T-helper 2 cell treated with Interferon-gamma antibody and Interleukin-4, amounts not matched to agents 5 μg/mL and 100 μg/mL, for 36 hours (primary cell): ENCODE measurements around the gene PSMD2.

ENCODE experiments used
- DNase-seq: peaks from one replicate; pipeline ENCODE4 v3.0.0; 2021; ENCODE audit warnings: low spot score
- H3K27ac Mint-ChIP-seq: one replicate; pipeline ENCODE4 v1.8.0; 2021; ENCODE audit warnings: mild to moderate bottlenecking, mixed read lengths
- H3K27me3 Mint-ChIP-seq: one replicate; pipeline ENCODE4 v1.8.0; 2021; ENCODE audit warnings: low read depth, mixed read lengths
- H3K36me3 Mint-ChIP-seq: one replicate; pipeline ENCODE4 v1.8.0; 2021; ENCODE audit warnings: low read depth, mixed read lengths
- H3K4me1 Mint-ChIP-seq: one replicate; pipeline ENCODE4 v1.8.0; 2021; ENCODE audit warnings: low read depth, mixed read lengths
- H3K4me3 Mint-ChIP-seq: one replicate; pipeline ENCODE4 v1.8.0; 2022; ENCODE audit warnings: mild to moderate bottlenecking, moderate library complexity, mixed read lengths
- H3K9me3 Mint-ChIP-seq: one replicate; pipeline ENCODE4 v1.8.0; 2021; ENCODE audit warnings: mixed read lengths

PSMD2 gene

GRCh38 chr3:184354754-184355153 lies 55.7 kb downstream of the PSMD2 start:
- H3K9me3 Mint-ChIP-seq, result no peaks in the 10 kb centered on the region
- peaks cover 1% of the 10 kb centered on the region for H3K4me1 Mint-ChIP-seq
- no peak overlapping the region for H3K27ac Mint-ChIP-seq
- H3K4me3 Mint-ChIP-seq, result no peak overlapping the region
- DNase-seq, result no peak
- H3K27me3 Mint-ChIP-seq, result no peaks in the 10 kb centered on the region
- H3K36me3 Mint-ChIP-seq, result no peaks in the 10 kb centered on the region

DNA sequence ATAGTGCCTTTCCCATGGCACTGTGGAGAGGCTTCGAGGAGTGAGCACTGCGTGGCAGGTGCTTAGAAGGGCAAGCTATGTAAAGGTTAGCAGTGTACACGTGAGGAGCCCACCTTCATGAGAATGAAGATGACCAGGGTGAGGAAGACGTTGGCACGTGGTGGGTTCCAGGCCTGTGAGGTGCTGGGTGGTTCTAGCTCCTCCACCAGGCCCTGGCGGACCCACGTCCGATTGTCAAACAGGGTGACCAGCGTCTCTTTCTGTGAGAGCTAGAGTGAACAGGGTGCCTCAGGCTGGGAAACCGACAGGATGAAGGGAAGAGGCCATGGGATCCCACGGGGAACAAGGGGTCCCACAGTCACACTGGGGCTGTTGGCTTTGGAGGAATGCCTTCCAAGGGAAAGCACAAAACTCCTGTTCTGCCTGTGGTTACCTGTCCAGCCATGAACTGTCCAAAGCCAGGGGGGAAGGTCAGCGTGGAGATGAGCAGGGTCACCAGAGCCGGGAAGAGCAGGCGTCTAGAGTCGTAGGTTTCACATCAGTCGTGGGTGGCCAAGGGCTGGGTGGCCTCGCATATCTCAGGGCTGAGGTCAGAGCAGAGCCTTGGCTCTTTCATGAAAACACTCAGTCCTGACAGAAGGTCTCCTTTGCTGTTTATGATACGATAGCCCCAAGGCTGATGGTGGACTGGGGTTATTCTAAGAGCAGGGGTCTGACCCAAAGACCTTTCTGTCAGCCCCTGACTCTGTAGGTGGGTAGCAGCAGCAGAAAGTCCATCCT lies 56.4 kb downstream of the PSMD2 start:
- Mint-ChIP-seq H3K36me3 (no peaks in the 10 kb centered on the region), H3K4me3 (no peak overlapping the region), H3K27me3 (peaks cover 3% of the 10 kb centered on the region), H3K9me3 (no peaks in the 10 kb centered on the region), H3K27ac (peak overlapping the region; percentile 55), H3K4me1 (peaks cover 4% of the 10 kb centered on the region)
- no peak for DNase-seq

GRCh38 chr3:184357248-184358123 lies 58.4 kb downstream of the PSMD2 start:
- Mint-ChIP-seq H3K27ac (no peak overlapping the region), H3K9me3 (no peaks in the 10 kb centered on the region), H3K4me3 (no peak overlapping the region), H3K4me1 (peaks cover 7% of the 10 kb centered on the region), H3K36me3 (no peaks in the 10 kb centered on the region), H3K27me3 (peaks cover 3% of the 10 kb centered on the region)
- DNase-seq, result no peak

GRCh38 chr3:184358124-184358767 lies 59.2 kb downstream of the PSMD2 start:
- Mint-ChIP-seq H3K9me3 (no peaks in the 10 kb centered on the region), H3K27ac (no peak overlapping the region), H3K27me3 (peaks cover 3% of the 10 kb centered on the region), H3K36me3 (peaks cover under 1% of the 10 kb centered on the region), H3K4me3 (no peak overlapping the region), H3K4me1 (peaks cover 8% of the 10 kb centered on the region)
- DNase-seq, result no peak
